Kasumi-1 (cell line): ENCODE data around the gene SND1.
"Not testable (repeated sequence)": the region's sequence is repeated elsewhere in the genome, so short reads cannot be mapped to it uniquely, and the experiment has no call there.

Experiments used
- DNase-seq, 2 experiments: peaks; one replicate each; lab custom pipeline; 2025; lab: John Stamatoyannopoulos, UW

SND1 gene

DNA sequence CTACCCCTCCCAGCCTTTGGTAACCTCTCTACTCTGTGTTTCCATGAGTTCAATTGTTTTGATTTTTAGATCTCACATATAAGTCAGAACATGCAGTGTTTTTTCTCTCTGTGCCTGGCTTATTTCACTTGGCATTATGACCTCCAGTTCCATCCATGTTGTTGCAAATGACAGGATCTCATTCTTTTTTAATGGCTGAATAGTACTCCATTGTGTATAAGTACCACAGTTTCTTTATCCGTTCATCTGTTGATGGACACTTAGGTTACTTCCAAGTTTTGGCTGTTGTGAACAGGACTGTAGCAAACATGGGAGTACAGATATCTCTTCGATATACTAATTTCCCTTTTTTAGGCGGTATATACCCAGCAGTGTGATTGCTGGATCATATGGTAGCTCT lies 237.7 kb downstream of the SND1 start:
- DNase-seq, result no peak

DNA sequence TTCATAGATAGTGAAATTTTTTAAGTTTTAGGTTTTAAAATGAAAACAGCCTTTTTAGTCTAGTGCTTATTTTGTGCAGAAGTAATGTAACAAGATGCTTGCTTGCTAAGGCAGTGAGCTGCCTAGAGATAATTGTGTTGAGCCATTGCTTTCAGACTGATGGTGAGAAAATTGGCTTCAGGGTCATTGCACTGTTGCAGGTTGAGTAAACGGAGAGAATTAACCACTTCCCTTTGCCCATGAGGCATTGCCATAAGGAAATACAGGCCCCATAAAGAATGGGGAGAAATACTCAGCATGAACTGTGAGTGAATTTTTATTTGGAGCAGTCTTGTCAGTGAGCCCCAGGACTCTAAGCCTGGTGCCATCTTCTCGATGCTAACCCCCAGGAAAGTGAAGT lies 238.7 kb downstream of the SND1 start:
- DNase-seq, result peak; percentile 35 to 39

DNA sequence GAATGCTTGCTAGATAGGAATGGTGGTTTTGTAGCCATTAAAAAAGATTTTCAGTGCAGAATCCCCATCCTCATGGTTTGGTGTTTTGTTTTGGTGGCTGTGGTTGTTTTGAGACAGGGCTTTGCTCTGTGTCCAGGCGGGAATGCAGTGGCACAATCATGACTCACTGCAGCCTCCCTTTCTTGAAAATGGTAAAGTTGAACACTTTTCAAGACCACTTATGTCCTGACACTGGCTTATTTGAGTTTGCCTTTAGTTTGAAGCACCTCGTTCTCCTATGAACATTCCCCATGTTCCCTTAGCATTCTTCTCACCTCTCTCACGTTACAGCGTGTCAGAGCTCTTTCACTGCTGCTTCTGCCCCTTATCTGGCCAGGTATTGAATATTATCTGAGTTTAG lies 239.2 kb downstream of the SND1 start:
- no peak for DNase-seq

DNA sequence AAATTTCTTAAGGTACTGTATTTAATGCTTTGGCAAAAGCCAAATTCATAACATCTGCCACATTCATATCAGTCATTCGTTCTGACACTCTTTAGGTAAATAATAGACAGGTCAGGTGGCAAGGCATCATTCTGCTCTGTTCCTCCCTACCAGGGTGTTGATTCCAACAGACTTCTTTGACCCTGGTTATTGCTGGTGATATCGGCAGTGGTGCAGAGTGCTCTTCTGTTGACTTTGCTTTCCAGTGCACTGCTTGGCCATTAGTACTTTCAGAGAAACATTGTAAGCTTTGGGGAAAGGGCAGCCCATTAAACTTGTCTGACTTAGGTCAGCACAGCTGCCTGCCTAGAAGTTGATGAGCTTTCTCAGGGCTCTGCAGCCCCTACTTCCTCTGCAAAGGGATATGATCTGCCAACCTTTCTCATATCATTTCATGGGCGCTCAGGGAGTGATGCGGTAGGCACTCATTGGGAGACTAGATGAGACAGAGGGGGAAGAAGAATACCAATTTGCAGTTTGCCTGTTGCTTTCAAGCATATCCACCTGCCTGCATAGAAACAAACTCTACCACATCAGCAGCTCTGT lies 240.0 kb downstream of the SND1 start:
- no peak for DNase-seq

DNA sequence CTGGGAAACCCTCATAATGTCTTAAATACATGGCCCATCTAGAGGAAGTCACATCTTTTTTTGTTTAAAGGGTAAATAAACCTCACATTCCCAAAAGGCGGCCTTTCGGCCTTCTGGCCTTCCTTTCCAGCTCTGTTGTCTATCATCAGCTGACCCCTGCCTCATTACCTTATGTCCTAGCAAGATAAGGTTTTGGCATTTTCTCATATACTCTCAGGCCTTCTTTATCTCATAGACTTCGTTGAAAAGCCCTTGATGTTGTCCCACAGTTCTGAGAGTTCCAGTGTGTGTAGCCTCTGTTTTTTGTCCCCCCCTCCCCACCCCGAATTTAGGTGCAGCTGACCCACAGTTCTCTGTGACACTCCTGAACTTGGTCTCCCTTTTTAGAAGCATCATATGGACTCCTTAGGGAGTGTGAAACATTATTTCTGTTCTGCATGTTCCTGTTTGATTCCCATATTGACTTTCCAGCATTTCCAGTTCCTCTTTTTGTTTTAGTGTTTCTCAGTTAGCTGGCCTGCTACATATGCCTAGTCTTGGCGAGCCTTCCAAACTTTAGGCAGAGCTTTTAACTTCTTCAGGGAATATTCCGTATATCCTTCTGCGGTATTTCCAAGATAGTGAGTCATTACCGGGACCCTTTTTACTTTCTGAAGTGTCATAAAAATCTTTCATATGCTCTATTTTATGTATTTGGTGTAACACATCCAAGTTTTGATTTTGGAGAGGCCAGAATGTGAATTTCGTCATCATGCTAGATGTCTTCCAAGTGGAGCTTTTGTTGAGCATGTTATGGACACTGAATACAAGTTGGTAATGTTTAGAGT lies 240.7 kb downstream of the SND1 start:
- peak in 1 of 2 experiments; percentile 15 for DNase-seq

DNA sequence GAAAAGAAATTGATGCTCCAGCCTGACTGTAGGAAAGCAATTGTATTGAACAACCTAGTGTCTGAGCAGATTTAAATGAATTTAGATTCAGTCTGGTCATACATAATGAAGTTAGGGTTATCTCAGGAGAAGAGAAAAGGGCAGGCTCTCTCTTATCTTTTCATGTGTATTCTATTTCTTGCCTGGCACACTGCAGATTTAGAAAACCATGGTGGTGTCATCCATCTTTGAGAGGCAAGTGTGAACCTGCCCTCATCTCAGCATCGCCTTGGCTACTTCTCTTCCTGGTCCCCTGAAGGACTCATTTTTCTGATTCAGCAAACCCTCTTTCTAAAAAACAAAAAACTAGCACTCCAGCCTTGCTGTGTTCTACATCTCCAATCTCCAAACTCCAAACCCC lies 241.6 kb downstream of the SND1 start:
- no peak for DNase-seq

DNA sequence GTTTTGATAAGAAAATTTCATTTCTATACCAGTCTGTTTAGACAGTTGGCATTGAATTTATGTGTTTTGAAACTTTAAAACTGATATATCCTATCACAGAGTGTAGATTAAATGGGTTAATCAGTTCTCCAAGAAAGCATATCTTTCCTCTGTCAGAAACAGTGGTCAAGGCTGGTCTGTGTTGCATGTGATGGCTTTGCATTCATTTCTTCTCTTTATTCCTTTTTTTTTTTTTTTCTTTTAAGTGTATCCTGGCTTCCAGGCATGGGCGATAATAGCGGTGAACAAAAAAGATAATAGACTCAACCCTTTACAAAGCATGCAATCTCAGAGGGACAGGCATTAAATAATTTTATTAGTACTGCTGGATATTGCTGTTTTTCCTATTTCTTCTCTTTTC lies 242.6 kb downstream of the SND1 start:
- no peak for DNase-seq

DNA sequence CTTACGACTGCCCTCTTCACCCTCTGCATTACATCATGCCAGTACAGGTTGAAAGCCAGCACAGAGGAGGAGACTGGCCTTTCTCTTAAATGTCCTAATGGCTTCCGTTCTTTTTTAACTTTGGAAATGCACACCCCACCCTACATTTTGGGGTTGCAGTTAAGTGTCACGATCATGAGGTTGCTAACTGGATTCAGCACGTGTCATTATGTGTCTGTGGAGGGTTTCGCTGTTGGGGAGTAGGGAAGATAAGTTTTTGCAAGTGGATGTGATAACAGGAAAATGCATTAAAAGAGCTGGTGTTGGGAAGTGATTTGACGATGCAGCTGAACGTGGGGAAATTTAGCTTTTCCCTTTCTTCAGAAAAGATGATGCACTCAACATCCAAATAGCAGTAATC lies 243.4 kb downstream of the SND1 start:
- no peak for DNase-seq

DNA sequence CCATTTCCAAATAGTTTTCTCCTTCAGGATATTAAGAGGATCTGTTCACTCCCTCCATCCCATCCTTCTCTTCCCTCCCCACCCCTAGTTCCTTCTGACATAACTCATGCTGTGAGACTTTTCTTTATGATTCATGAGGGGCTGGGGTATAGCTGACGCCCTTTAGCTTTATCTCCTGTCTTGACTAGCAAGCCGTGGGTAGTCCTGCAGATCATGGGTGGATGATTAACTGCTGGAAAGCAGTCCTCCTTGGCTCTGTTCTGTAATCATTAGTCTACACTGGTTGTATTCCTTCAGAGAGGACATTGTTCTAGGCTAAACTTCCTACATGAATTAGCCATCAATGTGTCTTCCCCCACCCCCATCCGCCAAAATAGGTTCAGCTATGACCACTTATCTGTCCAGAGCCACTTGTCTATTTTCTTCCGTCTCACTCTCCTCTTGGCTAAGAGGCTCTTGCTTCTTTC lies 243.9 kb downstream of the SND1 start:
- DNase-seq, result no peak

DNA sequence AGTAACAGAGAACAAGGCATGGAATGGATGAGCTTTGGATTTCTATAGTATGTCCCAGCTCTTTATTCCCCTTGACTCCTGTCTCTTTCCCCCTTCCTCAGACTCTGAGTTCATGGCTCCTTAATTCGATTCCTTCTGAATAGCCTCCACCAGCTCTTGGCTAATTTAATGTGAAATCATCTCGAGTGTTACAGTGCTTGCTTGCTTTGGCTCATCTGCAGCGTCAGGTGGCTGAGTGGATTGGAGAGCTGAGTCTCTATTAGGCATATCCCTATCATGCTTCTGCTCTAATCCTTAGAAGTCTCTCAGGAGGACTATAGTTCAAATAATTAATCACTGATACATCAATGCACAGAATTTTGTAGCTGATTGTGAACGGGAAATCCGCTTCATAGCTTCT lies 244.7 kb downstream of the SND1 start:
- no peak for DNase-seq

DNA sequence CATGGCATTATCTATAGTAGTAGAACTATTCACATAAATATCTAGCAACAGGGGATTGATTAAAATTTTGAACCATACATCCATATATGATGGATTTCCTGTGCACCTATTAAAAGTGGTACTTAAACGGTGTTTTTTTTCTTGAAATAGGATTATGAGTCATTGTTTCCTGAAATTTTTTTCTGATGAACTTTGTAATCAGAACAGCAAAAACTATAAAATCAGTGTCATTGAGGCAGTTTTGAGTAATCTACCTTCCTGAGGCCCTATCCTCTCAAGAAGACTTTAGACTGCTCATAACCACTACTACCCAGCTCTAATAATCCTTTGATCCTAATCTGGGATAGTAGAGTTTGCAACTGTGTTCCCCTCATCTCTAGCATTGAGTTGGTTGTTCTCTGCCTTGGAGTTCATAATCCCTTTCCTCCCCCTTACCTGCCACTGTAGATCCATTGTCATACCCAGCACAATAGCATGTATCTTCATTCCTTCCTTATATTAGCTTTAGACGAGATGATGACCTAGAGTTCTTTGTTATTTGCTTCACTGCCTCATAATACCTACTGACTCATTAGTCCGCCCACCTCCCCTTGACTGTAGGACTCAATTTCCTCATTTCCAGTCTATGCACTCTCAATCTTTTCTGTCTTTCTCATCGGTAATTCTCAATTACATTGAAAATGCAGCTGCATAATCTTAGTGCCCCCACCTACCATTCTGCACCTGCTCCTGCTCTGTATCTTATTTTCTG lies 245.9 kb downstream of the SND1 start:
- no peak for DNase-seq

DNA sequence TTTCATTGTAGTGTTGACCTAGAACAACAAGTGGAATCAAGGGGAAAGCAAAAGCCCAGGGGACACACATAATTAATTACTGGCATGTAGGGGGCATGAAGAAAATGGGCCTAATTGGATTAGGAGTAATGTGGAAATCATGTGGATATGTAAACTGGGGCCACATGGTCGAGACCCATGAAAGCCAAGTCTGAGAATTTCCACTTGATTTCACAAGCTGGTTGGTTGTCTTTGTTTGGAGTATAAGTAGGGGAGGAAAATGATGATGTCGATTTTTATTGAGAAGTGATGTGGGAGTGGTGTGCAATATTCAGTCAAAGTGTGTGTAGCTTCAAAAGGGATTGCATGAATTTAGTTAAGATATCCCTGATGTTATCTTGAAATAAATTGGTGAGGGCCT lies 247.4 kb downstream of the SND1 start:
- DNase-seq, result no peak

DNA sequence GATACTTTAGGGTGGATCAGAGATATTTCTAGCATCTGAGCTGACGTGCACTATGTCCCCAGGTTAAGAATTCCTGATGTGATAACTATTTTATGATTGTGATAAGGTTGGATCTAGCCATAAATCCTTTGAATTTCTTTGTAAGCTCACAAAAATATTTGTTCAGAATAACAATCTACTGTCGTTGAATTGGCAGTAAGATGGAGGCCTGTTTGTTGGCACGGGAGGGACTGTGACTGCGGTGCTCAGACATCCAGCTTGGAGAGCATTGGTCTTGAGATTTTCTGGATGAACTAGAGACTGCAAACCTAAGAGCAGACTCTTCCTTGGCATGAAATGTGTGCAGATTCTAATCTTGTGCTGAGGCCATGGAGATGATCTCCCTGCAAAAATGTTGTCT lies 248.1 kb downstream of the SND1 start:
- no peak for DNase-seq

DNA sequence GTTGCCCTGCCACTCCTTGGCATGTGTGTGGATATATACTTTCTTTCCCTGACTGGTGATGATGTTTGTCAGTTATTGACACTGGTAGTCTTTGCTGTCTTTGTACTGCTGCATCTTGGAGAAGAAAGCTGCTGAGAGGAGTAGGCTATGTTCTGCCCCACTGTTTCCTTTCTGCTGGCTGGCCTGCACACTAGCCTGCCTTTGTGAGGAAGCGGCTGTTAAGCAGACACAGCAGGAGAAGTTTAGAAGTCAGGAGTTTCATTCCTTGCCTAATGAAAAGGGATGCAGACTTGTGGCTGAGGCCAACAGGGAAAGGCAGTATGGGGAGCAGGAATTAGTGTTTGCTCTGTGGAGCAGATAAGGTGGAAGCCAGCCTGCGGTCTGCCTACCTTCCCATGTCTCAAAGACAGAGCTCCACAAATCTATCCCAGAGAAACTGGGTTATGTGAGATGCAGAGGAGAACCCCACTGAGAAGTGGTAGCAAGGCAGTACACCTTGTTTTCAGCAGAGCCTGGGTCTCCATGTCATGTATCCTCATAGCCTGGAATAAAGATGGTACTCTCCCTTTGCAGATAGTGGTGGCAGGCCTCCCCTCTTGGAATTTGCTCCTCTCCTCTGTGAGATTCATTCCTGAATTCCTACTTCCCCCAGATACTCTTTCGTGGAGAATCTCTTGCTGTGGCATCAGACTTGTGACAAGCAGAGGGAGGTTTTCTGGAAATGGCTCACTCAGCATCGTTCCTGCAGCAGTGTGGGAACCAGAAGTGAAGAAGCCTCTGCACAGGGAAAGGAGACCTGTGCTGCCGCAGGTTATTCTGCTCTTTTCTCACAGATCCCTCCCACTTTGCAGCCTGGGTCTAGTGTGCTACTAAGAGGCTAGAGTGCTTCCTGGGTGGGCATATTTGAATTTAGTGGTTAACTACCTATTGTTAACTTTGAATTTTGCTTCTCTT lies 249.0 kb downstream of the SND1 start:
- peak; percentile 35 to 45 for DNase-seq

DNA sequence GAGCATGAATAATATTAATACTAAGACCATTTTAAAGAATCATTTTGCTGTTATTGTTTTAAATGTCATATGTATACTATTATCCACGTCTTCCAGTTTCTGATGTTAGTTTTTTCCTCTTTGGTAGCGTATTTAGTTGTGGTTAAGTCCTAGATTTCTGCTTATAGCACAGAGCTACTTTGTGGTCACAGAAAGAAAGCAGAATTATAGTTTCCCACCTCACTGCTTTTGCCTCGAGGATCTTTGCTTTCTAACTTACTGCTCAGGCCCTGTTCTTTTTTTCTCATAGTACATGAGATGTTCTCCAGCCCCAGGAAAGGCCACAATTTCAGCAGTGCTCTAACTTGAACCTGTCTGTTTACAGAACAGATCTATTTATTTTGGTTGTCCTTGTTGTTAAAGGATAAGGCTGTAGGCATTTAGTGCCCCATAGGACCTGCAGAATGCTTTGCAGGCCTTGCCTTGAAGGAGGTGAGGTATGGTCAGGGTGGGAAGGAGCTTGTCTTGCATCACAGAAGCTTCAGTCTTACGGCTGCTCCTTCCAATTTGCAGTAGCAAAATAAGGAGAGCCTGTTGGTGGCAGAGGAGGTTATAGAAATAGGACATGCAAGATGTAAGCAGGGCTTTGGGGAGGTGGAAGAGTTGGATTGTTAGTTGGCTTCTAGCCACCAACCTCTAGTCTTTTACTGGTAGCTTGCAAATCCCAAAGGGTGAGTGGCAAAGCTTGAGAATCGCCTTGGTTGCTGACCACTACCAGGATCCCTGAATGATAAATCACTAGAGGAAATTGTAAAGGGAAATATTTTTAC lies 250.1 kb downstream of the SND1 start:
- DNase-seq, result peak; percentile 19 to 26

DNA sequence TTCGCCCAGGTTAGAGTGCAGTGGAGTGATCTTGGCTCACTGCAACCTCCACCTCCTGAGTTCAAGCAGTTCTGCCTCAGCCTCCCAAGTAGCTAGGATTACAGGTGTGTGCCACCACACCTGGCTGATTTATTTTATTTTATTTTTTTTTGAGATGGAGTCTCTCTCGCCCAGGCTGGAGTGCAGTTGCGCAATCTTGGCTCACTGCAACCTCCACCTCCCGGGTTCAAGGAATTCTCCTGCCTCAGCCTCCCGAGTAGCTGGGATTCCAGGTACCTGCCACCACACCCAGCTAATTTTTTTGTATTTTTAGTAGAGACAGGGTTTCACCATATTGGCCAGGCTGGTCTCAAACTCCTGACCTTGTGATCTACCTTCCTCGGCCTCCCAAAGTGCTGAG lies 250.8 kb downstream of the SND1 start:
- not testable (repeated sequence) for DNase-seq

DNA sequence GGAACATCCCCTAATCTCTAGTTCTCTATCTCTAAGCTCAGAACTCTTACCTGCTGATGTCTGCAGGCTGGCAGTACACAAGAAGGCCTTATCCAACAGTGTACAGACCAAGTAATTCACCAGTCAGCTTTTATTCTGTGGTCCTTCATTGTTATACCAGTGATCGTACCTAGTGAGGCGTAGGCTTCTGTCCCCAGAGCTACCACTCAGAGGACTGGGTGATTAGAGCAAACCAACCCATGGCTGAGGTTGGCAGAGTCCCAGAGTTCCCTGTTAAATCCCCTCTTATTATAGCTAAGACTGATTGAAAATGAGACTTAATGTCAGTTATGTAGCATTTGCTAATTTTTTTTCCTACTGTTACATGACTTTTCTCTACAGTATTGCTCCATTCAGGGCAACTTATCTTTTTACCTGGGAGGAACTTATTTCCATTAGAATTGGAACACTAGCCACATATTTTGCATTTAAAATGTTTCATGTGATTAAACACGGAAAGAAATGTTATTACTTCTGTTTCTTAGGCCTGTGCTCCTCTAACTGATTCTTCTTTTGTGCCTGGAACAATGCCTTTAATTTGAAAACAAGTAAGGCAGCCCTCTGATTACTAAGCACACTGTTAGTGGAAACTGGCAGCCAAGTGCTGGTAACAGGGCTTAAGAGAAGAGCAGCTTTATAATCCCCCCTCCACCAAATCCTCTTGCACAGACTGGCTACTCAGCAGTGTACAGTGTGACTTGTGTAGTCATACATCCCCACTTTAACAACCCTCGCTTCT lies 252.1 kb downstream of the SND1 start:
- DNase-seq, result no peak

DNA sequence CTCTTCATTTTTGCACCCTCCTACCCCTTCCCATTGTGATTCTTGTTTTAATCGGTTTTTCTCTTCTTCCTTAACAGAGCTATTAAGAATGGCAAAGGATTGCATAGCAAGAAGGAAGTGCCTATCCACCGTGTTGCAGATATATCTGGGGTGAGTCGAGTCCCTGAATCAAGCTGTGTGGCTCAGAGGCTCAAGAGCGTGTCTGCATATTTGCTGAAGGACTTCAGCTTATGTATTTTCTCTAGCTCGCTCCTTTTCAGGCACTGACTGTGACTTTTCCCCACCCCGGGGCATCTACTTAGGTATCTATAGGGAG lies 252.6 kb downstream of the SND1 start:
- no peak for DNase-seq

DNA sequence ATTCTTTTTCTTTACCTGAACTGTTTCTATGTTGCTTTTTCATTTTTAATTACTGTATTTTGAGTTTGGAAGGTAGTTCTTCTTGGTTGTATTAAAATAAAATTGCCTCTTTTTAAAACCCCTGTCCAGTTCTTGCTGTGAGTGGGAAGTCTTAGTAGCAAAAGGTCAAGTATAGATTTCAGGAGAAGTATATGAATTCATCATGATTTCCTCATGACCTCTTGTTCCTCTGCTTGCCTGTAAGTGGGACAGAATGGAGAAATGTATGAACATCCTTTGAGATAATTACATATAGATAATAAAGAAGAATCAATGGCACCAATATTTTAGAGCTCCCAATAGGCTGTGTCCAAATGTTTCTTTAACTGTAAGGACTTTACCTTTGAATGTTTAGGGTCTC lies 253.0 kb downstream of the SND1 start:
- DNase-seq, result no peak
